Measurements from ENCODE around the gene SUSD1. TPM values are rescaled to one million over a fixed set of nuclear protein-coding genes. Genes with fewer than 3 reads are reported as not detected.

The SUSD1 gene
- total and polyA plus RNA-seq, 2 donors: 6.4 to 9.0 TPM

DNA sequence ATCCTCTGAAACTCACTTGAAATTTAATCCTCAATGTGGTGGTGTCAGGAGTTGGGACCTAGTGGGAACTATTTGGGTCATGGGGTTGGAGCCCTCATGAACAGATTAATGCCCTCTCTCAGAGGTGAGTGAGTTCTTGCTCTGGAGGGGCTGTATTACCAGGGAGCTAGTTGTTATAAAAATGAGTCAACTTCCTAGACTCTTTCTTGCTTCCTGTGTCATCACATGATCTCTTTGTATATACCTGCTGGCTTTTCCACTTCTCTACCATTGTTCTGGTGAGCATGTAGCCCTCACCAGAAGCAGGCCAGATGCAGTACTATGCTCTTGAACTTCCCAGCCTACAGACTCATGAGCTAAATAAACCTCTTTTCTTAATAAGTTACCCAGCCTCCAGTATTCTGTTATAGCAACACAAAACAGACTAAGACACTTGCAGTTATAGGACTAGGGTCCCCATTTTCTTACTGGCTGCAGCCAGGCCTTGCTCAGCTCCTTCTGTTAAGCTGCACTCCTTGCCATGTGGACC, 127.5 kb downstream of the SUSD1 start:
- no peak overlapping the region for H3K27ac ChIP-seq (ENCODE audit: low read depth in 1 of 2, low read length in 1 of 2)

DNA sequence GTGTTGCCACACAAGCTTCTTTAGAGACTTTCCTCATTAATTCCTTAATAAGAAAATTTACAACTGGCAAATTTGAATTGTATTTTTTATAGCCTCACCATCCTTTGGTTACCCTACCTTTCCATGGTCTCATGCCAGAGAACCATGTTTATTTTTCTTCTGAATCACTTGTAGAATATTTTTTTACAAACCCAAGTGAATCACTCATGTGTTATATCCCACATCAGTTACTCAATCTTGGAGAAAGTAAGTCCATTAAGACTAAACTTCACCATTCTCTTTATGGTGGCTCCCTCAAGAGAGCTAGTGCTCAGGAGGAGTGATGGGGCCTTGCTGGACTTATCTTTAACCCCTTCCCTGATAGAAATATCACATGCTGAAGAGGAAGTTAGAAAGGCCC, 128.9 kb downstream of the SUSD1 start:
- Histone ChIP-seq H3K9me3 (ENCODE audit: control insufficient read depth in 2 of 2, insufficient read depth in 1 of 2, low read length in 1 of 2) (no peaks in the 10 kb centered on the region), H3K36me3 (ENCODE audit: control insufficient read depth in 2 of 2, insufficient read depth in 2 of 2, low read length in 1 of 2) (peaks cover 2 to 7% of the 10 kb centered on the region in 2 donors), H3K27me3 (ENCODE audit: control insufficient read depth in 2 of 2, insufficient read depth in 1 of 2, low read length in 1 of 2) (no peaks in the 10 kb centered on the region), H3K27ac (ENCODE audit: low read depth in 1 of 2, low read length in 1 of 2) (no peak overlapping the region), H3K4me3 (ENCODE audit: low read length in 2 of 2) (no peak overlapping the region), H3K4me1 (ENCODE audit: control insufficient read depth in 2 of 2, insufficient read depth in 2 of 2, low read length in 2 of 2) (no peaks in the 10 kb centered on the region)
- no peak for DNase-seq (ENCODE audit: low read depth in 6 of 9, low spot score in 9 of 9)

More for the DNA sequence above, 127.5 kb downstream of the SUSD1 start:
- Histone ChIP-seq H3K36me3 (ENCODE audit: control insufficient read depth in 2 of 2, insufficient read depth in 2 of 2, low read length in 1 of 2) (peaks cover 0 to 2% of the 10 kb centered on the region in 2 donors), H3K9me3 (ENCODE audit: control insufficient read depth in 2 of 2, insufficient read depth in 1 of 2, low read length in 1 of 2) (no peaks in the 10 kb centered on the region), H3K4me3 (ENCODE audit: low read length in 2 of 2) (no peak overlapping the region), H3K27me3 (ENCODE audit: control insufficient read depth in 2 of 2, insufficient read depth in 1 of 2, low read length in 1 of 2) (no peaks in the 10 kb centered on the region), H3K4me1 (ENCODE audit: control insufficient read depth in 2 of 2, insufficient read depth in 2 of 2, low read length in 2 of 2) (no peaks in the 10 kb centered on the region)
- no peak for DNase-seq (ENCODE audit: low read depth in 6 of 9, low spot score in 9 of 9)

DNA sequence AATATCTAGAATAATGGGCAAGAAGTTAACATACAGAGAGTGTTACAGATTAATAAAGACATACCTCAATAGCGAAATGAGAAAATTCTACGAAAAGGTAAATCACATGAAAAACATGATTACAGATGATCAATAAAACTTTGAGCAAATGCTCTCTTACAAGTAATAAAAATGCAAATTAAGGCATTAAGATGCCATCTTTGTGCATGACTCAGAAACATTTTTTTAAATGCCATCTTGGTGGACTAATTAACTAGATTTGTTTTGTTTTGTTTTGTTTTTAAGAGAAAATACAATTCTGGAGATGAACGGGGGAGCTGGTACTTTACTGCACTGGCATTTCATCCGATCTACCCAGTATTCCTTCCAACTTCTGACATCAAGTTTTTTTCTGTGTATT, 130.2 kb downstream of the SUSD1 start:
- peaks cover 2 to 8% of the 10 kb centered on the region in 2 donors for H3K36me3 ChIP-seq (ENCODE audit: control insufficient read depth in 2 of 2, insufficient read depth in 2 of 2, low read length in 1 of 2)
- no peaks in the 10 kb centered on the region for H3K27me3 ChIP-seq (ENCODE audit: control insufficient read depth in 2 of 2, insufficient read depth in 1 of 2, low read length in 1 of 2)
- 97% methylated on average over 4 of the region's 4 CpGs for WGBS
- DNase-seq (ENCODE audit: low read depth in 6 of 9, low spot score in 9 of 9): no peak
- H3K4me1 ChIP-seq (ENCODE audit: control insufficient read depth in 2 of 2, insufficient read depth in 2 of 2, low read length in 2 of 2): no peaks in the 10 kb centered on the region
- no peak overlapping the region for H3K27ac ChIP-seq (ENCODE audit: low read depth in 1 of 2, low read length in 1 of 2)
- H3K9me3 ChIP-seq (ENCODE audit: control insufficient read depth in 2 of 2, insufficient read depth in 1 of 2, low read length in 1 of 2): no peaks in the 10 kb centered on the region
- no peak overlapping the region for H3K4me3 ChIP-seq (ENCODE audit: low read length in 2 of 2)

DNA sequence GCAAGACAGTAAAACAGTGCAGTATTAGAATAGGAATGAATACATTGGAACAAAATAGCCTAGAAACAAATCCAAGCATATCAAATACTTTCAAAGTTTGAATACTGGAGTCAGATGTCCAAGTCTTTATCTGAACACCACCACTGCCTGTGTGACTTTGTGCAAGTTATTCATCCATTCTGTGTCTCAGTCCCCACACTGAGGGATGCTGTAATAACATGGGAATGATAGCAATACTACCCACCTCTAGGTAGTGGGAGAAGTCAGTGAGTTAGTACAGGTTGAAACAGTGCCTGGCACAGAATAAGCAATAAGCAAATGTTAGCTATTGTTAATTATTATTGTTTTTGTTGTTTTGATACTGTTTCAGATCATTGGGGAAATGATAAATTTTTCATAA, 130.9 kb downstream of the SUSD1 start:
- Histone ChIP-seq H3K27me3 (ENCODE audit: control insufficient read depth in 2 of 2, insufficient read depth in 1 of 2, low read length in 1 of 2) (no peaks in the 10 kb centered on the region), H3K4me3 (ENCODE audit: low read length in 2 of 2) (no peak overlapping the region), H3K36me3 (ENCODE audit: control insufficient read depth in 2 of 2, insufficient read depth in 2 of 2, low read length in 1 of 2) (peaks cover 2 to 8% of the 10 kb centered on the region in 2 donors), H3K9me3 (ENCODE audit: control insufficient read depth in 2 of 2, insufficient read depth in 1 of 2, low read length in 1 of 2) (no peaks in the 10 kb centered on the region), H3K27ac (ENCODE audit: low read depth in 1 of 2, low read length in 1 of 2) (no peak overlapping the region), H3K4me1 (ENCODE audit: control insufficient read depth in 2 of 2, insufficient read depth in 2 of 2, low read length in 2 of 2) (no peaks in the 10 kb centered on the region)
- DNase-seq (ENCODE audit: low read depth in 6 of 9, low spot score in 9 of 9): no peak

DNA sequence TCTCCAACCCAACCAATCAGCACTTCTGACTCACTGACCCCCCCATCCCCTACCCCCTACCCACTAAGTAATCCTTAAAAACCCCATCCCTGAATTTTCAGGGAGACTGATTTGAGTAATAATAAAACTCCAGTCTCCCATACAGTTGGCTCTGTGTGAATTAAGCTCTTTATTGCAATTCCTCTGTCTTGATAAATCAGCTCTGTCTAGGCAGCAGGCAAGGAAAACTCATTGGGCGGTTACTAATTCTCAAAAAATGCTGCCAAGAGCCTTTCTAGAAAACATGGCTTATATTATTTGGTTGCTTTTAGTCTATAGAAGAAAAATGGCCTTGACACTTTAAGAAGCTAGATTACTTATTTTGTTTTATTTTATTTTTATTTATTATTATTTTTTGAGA, 131.7 kb downstream of the SUSD1 start:
- Histone ChIP-seq H3K27me3 (ENCODE audit: control insufficient read depth in 2 of 2, insufficient read depth in 1 of 2, low read length in 1 of 2) (no peaks in the 10 kb centered on the region), H3K4me1 (ENCODE audit: control insufficient read depth in 2 of 2, insufficient read depth in 2 of 2, low read length in 2 of 2) (peaks cover 0 to 4% of the 10 kb centered on the region in 2 donors), H3K4me3 (ENCODE audit: low read length in 2 of 2) (no peak overlapping the region), H3K27ac (ENCODE audit: low read depth in 1 of 2, low read length in 1 of 2) (no peak overlapping the region), H3K9me3 (ENCODE audit: control insufficient read depth in 2 of 2, insufficient read depth in 1 of 2, low read length in 1 of 2) (no peaks in the 10 kb centered on the region), H3K36me3 (ENCODE audit: control insufficient read depth in 2 of 2, insufficient read depth in 2 of 2, low read length in 1 of 2) (peaks cover 2 to 8% of the 10 kb centered on the region in 2 donors)
- no peak for DNase-seq (ENCODE audit: low read depth in 6 of 9, low spot score in 9 of 9)
- 98% methylated on average over 1 of the region's 1 CpG for WGBS

DNA sequence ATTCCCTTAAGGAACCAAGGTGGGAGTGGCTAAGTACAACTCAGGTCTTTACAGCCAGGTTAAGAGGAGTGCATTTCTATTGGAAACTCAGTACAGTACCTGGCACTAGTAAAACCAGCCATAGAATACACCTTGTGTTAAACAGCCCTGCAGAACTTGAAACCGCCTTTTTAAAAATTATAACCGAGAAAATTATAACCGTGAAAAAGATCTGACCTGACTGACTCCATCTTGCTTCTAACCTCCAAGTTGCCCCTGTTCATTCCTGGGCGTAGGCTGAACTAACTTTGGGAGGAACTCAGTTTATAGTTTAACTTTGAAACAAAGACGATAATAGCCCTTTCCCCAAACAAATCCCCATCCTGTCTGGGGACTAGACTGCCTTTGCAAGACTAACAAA, 132.3 kb downstream of the SUSD1 start:
- peaks cover under 1 to 8% of the 10 kb centered on the region in 2 donors for H3K36me3 ChIP-seq (ENCODE audit: control insufficient read depth in 2 of 2, insufficient read depth in 2 of 2, low read length in 1 of 2)
- H3K27ac ChIP-seq (ENCODE audit: low read depth in 1 of 2, low read length in 1 of 2): no peak overlapping the region
- H3K4me3 ChIP-seq (ENCODE audit: low read length in 2 of 2): no peak overlapping the region
- peaks cover 0 to 9% of the 10 kb centered on the region in 2 donors for H3K4me1 ChIP-seq (ENCODE audit: control insufficient read depth in 2 of 2, insufficient read depth in 2 of 2, low read length in 2 of 2)
- H3K9me3 ChIP-seq (ENCODE audit: control insufficient read depth in 2 of 2, insufficient read depth in 1 of 2, low read length in 1 of 2): no peaks in the 10 kb centered on the region
- DNase-seq (ENCODE audit: low read depth in 6 of 9, low spot score in 9 of 9): no peak
- 91% methylated on average over 5 of the region's 5 CpGs for WGBS
- H3K27me3 ChIP-seq (ENCODE audit: control insufficient read depth in 2 of 2, insufficient read depth in 1 of 2, low read length in 1 of 2): no peaks in the 10 kb centered on the region

DNA sequence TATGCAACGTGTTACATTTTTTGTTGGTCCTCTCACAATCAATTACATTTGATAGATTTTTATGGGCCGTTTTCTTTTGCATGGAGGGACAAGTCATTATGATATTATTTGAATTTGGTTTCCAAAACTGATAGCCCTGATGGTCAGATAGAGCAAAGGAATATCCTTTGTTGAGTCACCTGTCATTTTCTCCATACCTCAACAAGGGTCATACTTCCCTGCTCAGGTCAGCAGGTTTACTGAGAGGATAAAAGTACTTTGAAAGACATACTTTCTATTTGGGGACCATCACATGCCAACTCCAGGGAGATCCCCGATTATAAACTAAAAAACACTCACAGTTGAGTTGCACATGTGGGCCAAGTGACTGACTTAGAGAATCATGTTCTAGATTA, 132.9 kb downstream of the SUSD1 start:
- Histone ChIP-seq H3K4me1 (ENCODE audit: control insufficient read depth in 2 of 2, insufficient read depth in 2 of 2, low read length in 2 of 2) (peaks cover 0 to 12% of the 10 kb centered on the region in 2 donors), H3K9me3 (ENCODE audit: control insufficient read depth in 2 of 2, insufficient read depth in 1 of 2, low read length in 1 of 2) (no peaks in the 10 kb centered on the region), H3K4me3 (ENCODE audit: low read length in 2 of 2) (no peak overlapping the region), H3K27me3 (ENCODE audit: control insufficient read depth in 2 of 2, insufficient read depth in 1 of 2, low read length in 1 of 2) (no peaks in the 10 kb centered on the region), H3K27ac (ENCODE audit: low read depth in 1 of 2, low read length in 1 of 2) (no peak overlapping the region), H3K36me3 (ENCODE audit: control insufficient read depth in 2 of 2, insufficient read depth in 2 of 2, low read length in 1 of 2) (peaks cover 0 to 8% of the 10 kb centered on the region in 2 donors)
- no peak for DNase-seq (ENCODE audit: low read depth in 6 of 9, low spot score in 9 of 9)
- WGBS: 97% methylated on average over 3 of the region's 3 CpGs

DNA sequence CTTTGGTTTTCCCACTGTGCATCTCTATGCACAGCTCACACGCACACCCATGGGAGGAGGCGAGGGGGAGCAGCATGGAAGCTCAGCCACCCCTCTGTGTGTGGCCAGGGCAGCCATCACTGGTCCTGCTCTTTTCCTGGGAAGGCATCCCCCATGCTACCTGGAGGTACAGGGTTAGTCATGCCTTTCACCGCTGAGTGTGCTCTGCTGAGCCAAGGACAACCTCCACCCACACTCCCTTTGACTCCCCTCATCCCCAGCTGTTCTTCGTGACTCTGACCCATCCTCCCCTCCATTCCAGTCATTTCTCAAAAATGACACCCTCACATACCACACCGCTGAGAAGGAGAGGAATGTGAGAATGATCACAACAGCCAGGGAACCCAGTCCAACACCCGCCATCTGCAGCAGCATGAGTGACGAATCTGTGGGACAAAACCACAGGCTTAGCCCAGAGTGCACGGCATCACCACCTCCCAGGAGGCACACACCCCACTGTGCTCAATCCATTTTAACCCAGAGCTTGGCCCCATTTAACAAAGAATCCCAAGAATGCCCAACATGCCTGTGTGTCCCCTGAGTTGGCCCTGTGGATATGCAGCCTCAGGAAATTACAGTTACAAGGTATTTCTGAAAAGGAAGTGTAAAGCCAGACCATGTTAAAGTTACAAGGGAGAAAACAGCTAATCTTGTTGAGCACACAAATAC, 133.4 kb downstream of the SUSD1 start:
- Histone ChIP-seq H3K27me3 (ENCODE audit: control insufficient read depth in 2 of 2, insufficient read depth in 1 of 2, low read length in 1 of 2) (no peaks in the 10 kb centered on the region), H3K4me1 (ENCODE audit: control insufficient read depth in 2 of 2, insufficient read depth in 2 of 2, low read length in 2 of 2) (peaks cover 2 to 14% of the 10 kb centered on the region in 2 donors), H3K9me3 (ENCODE audit: control insufficient read depth in 2 of 2, insufficient read depth in 1 of 2, low read length in 1 of 2) (no peaks in the 10 kb centered on the region), H3K27ac (ENCODE audit: low read depth in 1 of 2, low read length in 1 of 2) (no peak overlapping the region), H3K36me3 (ENCODE audit: control insufficient read depth in 2 of 2, insufficient read depth in 2 of 2, low read length in 1 of 2) (peaks cover 0 to 8% of the 10 kb centered on the region in 2 donors), H3K4me3 (ENCODE audit: low read length in 2 of 2) (no peak overlapping the region)
- 96% methylated on average over 8 of the region's 8 CpGs for WGBS
- DNase-seq (ENCODE audit: low read depth in 6 of 9, low spot score in 9 of 9): no peak

DNA sequence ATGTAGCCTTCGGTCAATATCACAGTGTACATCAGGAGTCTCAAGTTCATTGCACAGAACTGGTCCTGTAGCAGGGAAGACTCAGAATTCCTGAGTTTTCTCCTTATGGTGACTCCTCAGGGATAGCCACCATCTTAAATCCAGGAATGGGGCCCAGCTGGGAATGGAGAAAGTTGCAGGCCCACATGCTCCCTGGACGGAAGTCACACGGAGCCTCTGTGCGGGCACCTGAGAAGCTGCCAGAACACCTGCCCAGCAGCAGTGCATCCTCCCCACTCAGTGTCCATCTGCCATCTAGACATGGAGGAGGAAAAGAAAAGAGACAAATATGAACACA, 133.9 kb downstream of the SUSD1 start:
- peaks cover 2 to 14% of the 10 kb centered on the region in 2 donors for H3K4me1 ChIP-seq (ENCODE audit: control insufficient read depth in 2 of 2, insufficient read depth in 2 of 2, low read length in 2 of 2)
- no peaks in the 10 kb centered on the region for H3K9me3 ChIP-seq (ENCODE audit: control insufficient read depth in 2 of 2, insufficient read depth in 1 of 2, low read length in 1 of 2)
- 99% methylated on average over 4 of the region's 4 CpGs for WGBS
- H3K4me3 ChIP-seq (ENCODE audit: low read length in 2 of 2): no peak overlapping the region
- H3K27me3 ChIP-seq (ENCODE audit: control insufficient read depth in 2 of 2, insufficient read depth in 1 of 2, low read length in 1 of 2): no peaks in the 10 kb centered on the region
- no peak overlapping the region for H3K27ac ChIP-seq (ENCODE audit: low read depth in 1 of 2, low read length in 1 of 2)
- H3K36me3 ChIP-seq (ENCODE audit: control insufficient read depth in 2 of 2, insufficient read depth in 2 of 2, low read length in 1 of 2): peaks cover 0 to 8% of the 10 kb centered on the region in 2 donors
- no peak for DNase-seq (ENCODE audit: low read depth in 6 of 9, low spot score in 9 of 9)
